RWPE1 (cell line): ENCODE measurements around the gene PUS1.
"Not testable (repeated sequence)": the region's sequence is repeated elsewhere in the genome, so short reads cannot be mapped to it uniquely, and the experiment has no call there.

Experiments
- CTCF ChIA-PET: fragments of 350-600 bp; sonication (Branson Sonifier 250); formaldehyde crosslinking; extraction: SDS; loops from one replicate; lab custom pipeline; 2021; lab: Yijun Ruan, JAX
- POLR2A ChIA-PET: fragments of 400-600 bp; formaldehyde crosslinking; extraction: SDS; loops from one replicate; lab custom pipeline; 2020; ENCODE audit warnings: antibody characterized with exemption; ENCODE audit not compliant: low non-redundant PET; lab: Yijun Ruan, JAX
- DNase-seq: peaks from one replicate; pipeline ENCODE4 v3.0.0; 2012; ENCODE audit warnings: low spot score
- H3K27ac ChIP-seq: fragments of 450-650 bp; 2 replicates; pipeline ENCODE4 v1.5.1; 2017
- CTCF ChIP-seq: fragments of 450-650 bp; conservative IDR thresholded peaks from 2 replicates; pipeline ENCODE4 v1.5.1; 2017; ENCODE audit warnings: low read depth, mild to moderate bottlenecking

The PUS1 gene

DNA sequence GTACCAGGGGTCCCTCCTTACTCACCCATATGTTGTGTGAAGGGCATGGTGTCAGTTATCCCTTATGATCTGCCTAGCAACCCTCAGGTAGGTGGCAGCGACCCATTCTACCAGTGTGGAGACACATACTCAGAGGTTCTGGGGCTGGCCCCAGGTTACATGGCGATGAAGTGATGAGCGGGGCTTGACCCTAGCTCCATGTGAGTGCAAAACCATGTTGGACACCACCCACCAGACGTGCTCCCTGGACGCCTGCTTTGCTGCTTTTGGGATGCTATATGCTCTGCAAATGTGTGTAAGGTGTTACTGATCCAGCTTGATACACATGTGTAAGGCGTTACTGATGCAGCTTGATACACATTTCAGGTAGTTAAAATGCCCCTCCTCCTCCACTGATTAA lies 54.0 kb downstream of the PUS1 start:
- ChIA-PET POLR2A (no interaction called here), CTCF (interaction anchor here (0.6 kb wide), 2 partner anchors 11 to 475 kb away, joined by 3 to 4 read pairs; no protein-coding TSS in a partner anchor)
- DNase-seq: no peak
- no peak for TF ChIP-seq CTCF
- H3K27ac ChIP-seq: no peak overlapping the region

GRCh38 chr12:131983554-131983953 lies 54.5 kb downstream of the PUS1 start:
- POLR2A ChIA-PET: interaction anchor here (0.5 kb wide), 1 partner anchor 13 kb away, joined by 3 read pairs; no protein-coding TSS in a partner anchor
- no peak for TF ChIP-seq CTCF
- no peak overlapping the region for H3K27ac ChIP-seq
- no peak for DNase-seq
- CTCF ChIA-PET: interaction anchor here (0.6 kb wide), 1 partner anchor 10 kb away, joined by 4 read pairs; no protein-coding TSS in a partner anchor

- no peak for TF ChIP-seq CTCF
- ChIA-PET CTCF (no interaction called here), POLR2A (no interaction called here)
- no peak overlapping the region for H3K27ac ChIP-seq
- DNase-seq: no peak
Measured at GRCh38 chr12:131984334-131984733, 55.3 kb downstream of the PUS1 start.

GRCh38 chr12:131985510-131985875 lies 56.4 kb downstream of the PUS1 start:
- DNase-seq, POLR2A ChIA-PET, H3K27ac ChIP-seq, CTCF ChIA-PET: not testable (repeated sequence)

DNA sequence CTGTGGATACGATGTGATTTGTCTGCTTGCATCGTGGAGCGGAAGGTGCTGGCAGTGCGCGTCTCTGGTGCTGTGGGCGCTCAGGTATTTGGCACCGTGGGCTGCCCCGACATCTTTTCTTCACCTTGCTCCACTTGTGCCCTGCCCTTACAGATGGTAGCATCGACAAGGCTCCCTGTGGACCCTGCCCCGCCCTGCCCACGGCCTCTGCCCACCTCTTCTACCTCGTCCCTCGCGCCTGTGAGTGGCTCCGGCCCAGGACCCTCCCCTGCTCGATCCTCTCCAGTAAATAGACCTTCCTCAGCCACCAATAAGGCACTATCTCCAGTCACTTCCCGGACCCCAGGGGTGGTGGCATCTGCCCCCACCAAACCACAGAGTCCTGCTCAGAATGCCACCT lies 57.3 kb downstream of the PUS1 start:
- TF ChIP-seq CTCF: no peak
- ChIA-PET POLR2A (no interaction called here), CTCF (no interaction called here)
- DNase-seq: no peak
- H3K27ac ChIP-seq: no peak overlapping the region

GRCh38 chr12:131986910-131987309 lies 57.8 kb downstream of the PUS1 start:
- H3K27ac ChIP-seq: no peak overlapping the region
- DNase-seq: no peak
- POLR2A ChIA-PET: no interaction called here
- no peak for TF ChIP-seq CTCF
- CTCF ChIA-PET: no interaction called here

DNA sequence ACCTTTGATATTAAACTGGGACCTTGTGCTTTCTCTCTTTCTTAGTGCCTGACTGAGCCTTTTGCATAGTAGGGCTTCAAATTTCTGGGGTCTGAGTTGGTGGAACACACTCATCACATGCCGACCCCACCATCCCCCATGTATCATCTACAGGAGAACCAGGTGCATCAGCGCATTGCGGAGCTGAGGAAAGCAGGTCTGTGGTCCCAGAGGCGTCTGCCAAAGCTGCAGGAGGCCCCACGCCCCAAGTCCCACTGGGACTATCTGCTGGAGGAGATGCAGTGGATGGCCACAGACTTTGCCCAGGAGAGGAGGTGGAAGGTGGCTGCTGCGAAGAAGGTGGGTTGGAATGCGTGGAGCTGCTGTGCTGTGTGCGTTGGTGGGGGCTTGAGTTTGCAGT lies 58.5 kb downstream of the PUS1 start:
- ChIA-PET POLR2A (no interaction called here), CTCF (interaction anchor here (0.7 kb wide), 1 partner anchor 83 kb away, joined by 3 read pairs; no protein-coding TSS in a partner anchor)
- DNase-seq: no peak
- TF ChIP-seq CTCF: no peak
- H3K27ac ChIP-seq: no peak overlapping the region
